Tibial nerve (tissue), 3 donors: Measurements from ENCODE around the gene NFX1.

Source experiments
- POLR2A ChIP-seq, 2 donors: fragments of 450-650 bp; IDR thresholded peaks; one replicate each; pipeline ENCODE4 v1.6.1; 2017; ENCODE audit warnings: antibody characterized with exemption in 2 of 2, mild to moderate bottlenecking in 2 of 2, moderate library complexity in 2 of 2
- TF ChIP-seq, protein P1 (sequence below), 5 experiments: fragments of 200-600 bp in 3 of 5; fragments of 450-650 bp in 2 of 5; sonication (generic) in 3 of 5; IDR thresholded peaks; one replicate each; pipeline ENCODE4 v1.5.1; 2016 to 2019; ENCODE audit warnings: antibody characterized with exemption in 5 of 5, mild to moderate bottlenecking in 3 of 5, moderate library complexity in 2 of 5

DNA sequence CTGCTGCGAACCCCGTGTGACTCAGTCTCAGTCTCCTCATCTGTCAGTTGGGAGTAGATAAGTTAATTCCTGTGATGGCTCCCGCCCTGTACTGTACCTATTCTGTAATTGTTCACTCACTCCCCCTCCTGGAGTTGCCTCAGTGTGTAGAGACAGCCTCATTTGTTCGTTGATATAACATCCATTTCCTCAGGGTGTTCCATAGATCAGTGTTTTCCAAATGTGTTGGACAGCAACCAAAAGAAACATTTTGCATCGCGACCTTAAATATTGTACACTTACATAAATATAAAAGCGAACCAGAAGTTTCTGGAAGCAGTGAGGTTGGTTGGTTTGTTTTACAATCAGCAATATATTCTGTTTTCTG lies 698 bp downstream of the NFX1 start:
- TF ChIP-seq, protein P1, sequence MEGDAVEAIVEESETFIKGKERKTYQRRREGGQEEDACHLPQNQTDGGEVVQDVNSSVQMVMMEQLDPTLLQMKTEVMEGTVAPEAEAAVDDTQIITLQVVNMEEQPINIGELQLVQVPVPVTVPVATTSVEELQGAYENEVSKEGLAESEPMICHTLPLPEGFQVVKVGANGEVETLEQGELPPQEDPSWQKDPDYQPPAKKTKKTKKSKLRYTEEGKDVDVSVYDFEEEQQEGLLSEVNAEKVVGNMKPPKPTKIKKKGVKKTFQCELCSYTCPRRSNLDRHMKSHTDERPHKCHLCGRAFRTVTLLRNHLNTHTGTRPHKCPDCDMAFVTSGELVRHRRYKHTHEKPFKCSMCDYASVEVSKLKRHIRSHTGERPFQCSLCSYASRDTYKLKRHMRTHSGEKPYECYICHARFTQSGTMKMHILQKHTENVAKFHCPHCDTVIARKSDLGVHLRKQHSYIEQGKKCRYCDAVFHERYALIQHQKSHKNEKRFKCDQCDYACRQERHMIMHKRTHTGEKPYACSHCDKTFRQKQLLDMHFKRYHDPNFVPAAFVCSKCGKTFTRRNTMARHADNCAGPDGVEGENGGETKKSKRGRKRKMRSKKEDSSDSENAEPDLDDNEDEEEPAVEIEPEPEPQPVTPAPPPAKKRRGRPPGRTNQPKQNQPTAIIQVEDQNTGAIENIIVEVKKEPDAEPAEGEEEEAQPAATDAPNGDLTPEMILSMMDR (IDR thresholded peaks at IDR 0.05), result no peak
- TF ChIP-seq POLR2A (IDR thresholded peaks at IDR 0.05), result no peak
